Upper lobe of right lung (tissue), 1 donor: ENCODE results near the gene BLVRA. TPM values are rescaled to one million over a fixed set of nuclear protein-coding genes. Genes with fewer than 3 reads are reported as not detected.

ENCODE experiments used
- ATAC-seq: fragments of 200-7000 bp; cut with Tn5 transposase; one replicate; pipeline ENCODE4 v1.9.1; 2020; ENCODE audit warnings: mild to moderate bottlenecking, moderate library complexity
- DNase-seq: peaks from one replicate; pipeline ENCODE4 v3.0.0-alpha.2; 2020
- H3K27ac ChIP-seq: fragments of 200-600 bp; one replicate; pipeline ENCODE4 v1.8.0; 2022
- H3K27me3 ChIP-seq: fragments of 200-600 bp; one replicate; pipeline ENCODE4 v1.8.0; 2022; ENCODE audit warnings: mild to moderate bottlenecking
- H3K36me3 ChIP-seq: fragments of 200-600 bp; one replicate; pipeline ENCODE4 v1.8.0; 2022
- H3K4me1 ChIP-seq: fragments of 200-600 bp; one replicate; pipeline ENCODE4 v1.8.0; 2022
- H3K4me3 ChIP-seq: fragments of 200-600 bp; one replicate; pipeline ENCODE4 v1.8.0; 2022; ENCODE audit warnings: mild to moderate bottlenecking
- H3K9me3 ChIP-seq: fragments of 200-600 bp; one replicate; pipeline ENCODE4 v1.8.0; 2022
- CTCF ChIP-seq: fragments of 200-600 bp; IDR thresholded peaks from one replicate; pipeline ENCODE4 v1.8.0; 2022; ENCODE audit warnings: antibody characterized with exemption
- intact Hi-C: fragments of 100-400 bp; cut with DNase I; formaldehyde crosslinking; loops from one replicate; pipeline ENCODE4 v1.11.0; 2022
- total RNA-seq: library from RNA; stranded (reverse); fragmentation: NEBNext Ultra II Directional; extraction: Animal tissue kit (Norgen Biotek cat#: 25700); gene quantifications from one replicate; pipeline ENCODE4 v1.2.1, GENCODE V29; 2021
- donor health status: DM: no; HTN: yes; CAD: no; lungs with severe emphysema.

BLVRA gene
- total RNA-seq, 1 donor from 2014 or later = 104 TPM

DNA sequence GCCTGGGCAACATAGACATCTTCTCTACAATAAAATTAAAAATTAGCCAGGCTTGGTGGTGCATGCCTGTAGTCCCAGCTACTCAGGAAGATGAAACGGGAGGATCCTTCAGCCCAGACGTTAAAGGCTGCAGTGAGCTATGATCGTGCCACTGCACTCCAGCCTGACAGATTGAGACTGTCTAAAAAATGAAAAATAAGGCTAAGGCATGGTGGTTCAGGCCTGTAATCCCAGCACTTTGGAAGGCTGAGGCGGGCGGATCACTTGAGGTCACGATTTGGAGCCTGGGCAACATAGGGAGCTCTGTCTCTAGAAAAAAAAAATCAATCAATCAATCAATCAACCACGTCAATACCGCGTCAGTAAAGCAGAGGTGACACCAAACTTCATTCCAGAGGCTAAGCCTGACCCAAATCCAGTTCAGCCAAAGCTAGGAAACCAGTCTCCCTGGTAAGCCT, 79.8 kb downstream of the BLVRA start:
- H3K4me3 ChIP-seq = no peak overlapping the region
- no peak for TF ChIP-seq CTCF
- no peak for DNase-seq

GRCh38 chr7:43843296-43843695, 84.8 kb downstream of the BLVRA start:
- DNase-seq = no peak
- Histone ChIP-seq H3K4me3 (no peak overlapping the region), H3K27me3 (no peaks in the 10 kb centered on the region), H3K36me3 (no peaks in the 10 kb centered on the region), H3K4me1 (no peaks in the 10 kb centered on the region), H3K9me3 (no peaks in the 10 kb centered on the region), H3K27ac (no peak overlapping the region)
- intact Hi-C loops = no loop called here
- TF ChIP-seq CTCF = no peak
- ATAC-seq = no peak

More for the DNA sequence above, 79.8 kb downstream of the BLVRA start:
- Histone ChIP-seq H3K4me1 (no peaks in the 10 kb centered on the region), H3K9me3 (no peaks in the 10 kb centered on the region), H3K27me3 (no peaks in the 10 kb centered on the region), H3K27ac (no peak overlapping the region), H3K36me3 (no peaks in the 10 kb centered on the region)
- ATAC-seq = no peak
- intact Hi-C loops = no loop called here

- H3K36me3 ChIP-seq = no peaks in the 10 kb centered on the region
- intact Hi-C loops = no loop called here
- H3K27ac ChIP-seq = no peak overlapping the region
- no peaks in the 10 kb centered on the region for H3K4me1 ChIP-seq
- H3K27me3 ChIP-seq = no peaks in the 10 kb centered on the region
- no peak overlapping the region for H3K4me3 ChIP-seq
- no peaks in the 10 kb centered on the region for H3K9me3 ChIP-seq
- DNase-seq = no peak
- no peak for ATAC-seq
- no peak for TF ChIP-seq CTCF
Measured at GRCh38 chr7:43844257-43844656, 85.8 kb downstream of the BLVRA start.

DNA sequence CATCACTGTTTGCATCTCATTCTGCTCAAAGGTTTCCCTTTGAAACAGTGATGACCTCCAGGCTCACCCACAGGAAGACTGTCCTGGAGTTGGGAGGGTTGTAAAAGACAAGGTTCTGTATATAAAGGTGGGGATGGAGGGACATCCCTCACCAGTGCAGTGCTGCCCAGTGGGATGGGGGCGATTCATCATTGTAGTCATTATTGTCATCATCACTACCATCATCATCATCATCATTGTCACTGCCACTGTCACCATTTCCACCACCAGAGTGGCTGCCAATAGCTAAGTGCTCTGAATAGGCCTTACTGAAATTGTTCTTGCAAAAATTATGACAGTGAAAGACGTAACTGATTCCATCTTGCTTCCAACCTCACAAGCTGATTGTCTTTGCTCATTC, 86.2 kb downstream of the BLVRA start:
- TF ChIP-seq CTCF = no peak
- Histone ChIP-seq H3K27me3 (no peaks in the 10 kb centered on the region), H3K27ac (no peak overlapping the region), H3K4me3 (no peak overlapping the region), H3K9me3 (no peaks in the 10 kb centered on the region), H3K36me3 (no peaks in the 10 kb centered on the region), H3K4me1 (no peaks in the 10 kb centered on the region)
- no peak for DNase-seq
- intact Hi-C loops = no loop called here
- ATAC-seq = no peak

GRCh38 chr7:43847496-43847895, 89.0 kb downstream of the BLVRA start:
- Histone ChIP-seq H3K27ac (no peak overlapping the region), H3K36me3 (no peaks in the 10 kb centered on the region), H3K27me3 (no peaks in the 10 kb centered on the region), H3K9me3 (no peaks in the 10 kb centered on the region), H3K4me3 (no peak overlapping the region), H3K4me1 (no peaks in the 10 kb centered on the region)
- ATAC-seq = no peak
- intact Hi-C loops = no loop called here
- TF ChIP-seq CTCF = no peak
- no peak for DNase-seq

DNA sequence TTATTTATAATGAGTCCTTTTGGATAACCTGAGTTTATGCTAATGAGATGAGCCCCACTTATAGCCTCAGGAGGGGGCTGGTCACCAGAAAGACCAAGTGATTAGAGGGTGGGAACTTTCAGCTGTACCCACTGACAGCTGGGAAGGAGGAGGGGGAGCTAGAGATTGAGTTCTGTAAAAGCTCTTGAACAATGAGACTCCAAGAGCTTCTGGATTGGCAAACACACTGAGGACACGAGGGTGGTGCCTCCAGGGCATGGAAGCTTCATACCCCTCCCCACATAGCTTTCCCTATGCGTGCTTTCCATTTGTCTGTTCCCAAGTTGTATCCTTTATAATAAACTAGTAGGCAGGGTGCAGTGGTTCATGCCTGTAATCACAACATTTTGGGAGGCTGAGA, 90.6 kb downstream of the BLVRA start:
- ATAC-seq (no peak), DNase-seq (no peak)
- Histone ChIP-seq H3K4me1 (no peaks in the 10 kb centered on the region), H3K9me3 (no peaks in the 10 kb centered on the region), H3K27me3 (no peaks in the 10 kb centered on the region), H3K36me3 (no peaks in the 10 kb centered on the region), H3K27ac (no peak overlapping the region), H3K4me3 (no peak overlapping the region)
- intact Hi-C loops = no loop called here
- TF ChIP-seq CTCF = no peak
